Erythroblast (primary cell): ENCODE measurements around the gene ZP1.

Experiments used
- GATA1 ChIP-seq: IDR thresholded peaks from 2 replicates; pipeline ENCODE4 v1.6.1; 2011; ENCODE audit warnings: low read depth, mild to moderate bottlenecking, control low read depth, low read length, moderate library complexity
- POLR2A ChIP-seq: IDR thresholded peaks from 2 replicates; pipeline ENCODE4 v1.6.1; 2011; ENCODE audit warnings: mild to moderate bottlenecking, low read length

GRCh38 chr11:60873533-60873932 lies 6.2 kb downstream of the ZP1 start:
- TF ChIP-seq POLR2A (no peak), GATA1 (no peak)
